Thymus (tissue), 11 donors: ENCODE results near the gene GRIFIN. TPM values are rescaled to one million over a fixed set of nuclear protein-coding genes. Genes with fewer than 3 reads are reported as not detected.

ENCODE experiments used
- DNase-seq, 9 donors: peaks; one replicate each; pipeline ENCODE4 v3.0.0-alpha.2; 2013; ENCODE audit warnings: low spot score in 9 of 9, low read depth in 6 of 9, missing footprints in 1 of 9
- H3K27ac ChIP-seq, 2 donors: one replicate each; pipeline ENCODE4 v1.5.1; 2013; ENCODE audit warnings: control low read depth in 1 of 2, low read depth in 1 of 2, low read length in 1 of 2, mild to moderate bottlenecking in 1 of 2, moderate library complexity in 1 of 2
- H3K27me3 ChIP-seq, 2 donors: one replicate each; pipeline ENCODE4 v1.5.1; 2013; ENCODE audit warnings: low read length in 1 of 2; ENCODE audit not compliant: control insufficient read depth in 2 of 2, insufficient read depth in 1 of 2
- H3K36me3 ChIP-seq, 2 donors: one replicate each; pipeline ENCODE4 v1.5.1; 2013; ENCODE audit warnings: low read length in 1 of 2, mild to moderate bottlenecking in 1 of 2, moderate library complexity in 1 of 2; ENCODE audit not compliant: control insufficient read depth in 2 of 2, insufficient read depth in 2 of 2
- H3K4me1 ChIP-seq, 2 donors: one replicate each; pipeline ENCODE4 v1.5.1; 2013; ENCODE audit warnings: low read length in 2 of 2; ENCODE audit not compliant: control insufficient read depth in 2 of 2, insufficient read depth in 2 of 2
- H3K4me3 ChIP-seq, 2 donors: one replicate each; pipeline ENCODE4 v1.5.1; 2013; ENCODE audit warnings: low read length in 2 of 2, control low read depth in 1 of 2, mild to moderate bottlenecking in 1 of 2
- H3K9me3 ChIP-seq, 2 donors: one replicate each; pipeline ENCODE4 v1.5.1; 2013; ENCODE audit warnings: low read length in 1 of 2, mild to moderate bottlenecking in 1 of 2; ENCODE audit not compliant: control insufficient read depth in 2 of 2, insufficient read depth in 1 of 2
- WGBS: extraction: QIAGEN DNeasy Blood & Tissue Kit; methylation state at CpG from one replicate; pipeline ENCODE4 v1.1.7; 2013; 5-methylcytosine and 5-hydroxymethylcytosine counted together
- polyA plus RNA-seq: library from polyadenylated mRNA; stranded (reverse); fragments of 200-250 nt; gene quantifications from one replicate; pipeline ENCODE4 v1.2.3, GENCODE V29; 2013
- total RNA-seq: library from RNA; stranded (reverse); fragments of 120-200 nt; gene quantifications from one replicate; pipeline ENCODE4 v1.2.4, GENCODE V29; 2013
- donor health status: healthy.

The GRIFIN gene
- total and polyA plus RNA-seq, 2 donors: not detected

DNA sequence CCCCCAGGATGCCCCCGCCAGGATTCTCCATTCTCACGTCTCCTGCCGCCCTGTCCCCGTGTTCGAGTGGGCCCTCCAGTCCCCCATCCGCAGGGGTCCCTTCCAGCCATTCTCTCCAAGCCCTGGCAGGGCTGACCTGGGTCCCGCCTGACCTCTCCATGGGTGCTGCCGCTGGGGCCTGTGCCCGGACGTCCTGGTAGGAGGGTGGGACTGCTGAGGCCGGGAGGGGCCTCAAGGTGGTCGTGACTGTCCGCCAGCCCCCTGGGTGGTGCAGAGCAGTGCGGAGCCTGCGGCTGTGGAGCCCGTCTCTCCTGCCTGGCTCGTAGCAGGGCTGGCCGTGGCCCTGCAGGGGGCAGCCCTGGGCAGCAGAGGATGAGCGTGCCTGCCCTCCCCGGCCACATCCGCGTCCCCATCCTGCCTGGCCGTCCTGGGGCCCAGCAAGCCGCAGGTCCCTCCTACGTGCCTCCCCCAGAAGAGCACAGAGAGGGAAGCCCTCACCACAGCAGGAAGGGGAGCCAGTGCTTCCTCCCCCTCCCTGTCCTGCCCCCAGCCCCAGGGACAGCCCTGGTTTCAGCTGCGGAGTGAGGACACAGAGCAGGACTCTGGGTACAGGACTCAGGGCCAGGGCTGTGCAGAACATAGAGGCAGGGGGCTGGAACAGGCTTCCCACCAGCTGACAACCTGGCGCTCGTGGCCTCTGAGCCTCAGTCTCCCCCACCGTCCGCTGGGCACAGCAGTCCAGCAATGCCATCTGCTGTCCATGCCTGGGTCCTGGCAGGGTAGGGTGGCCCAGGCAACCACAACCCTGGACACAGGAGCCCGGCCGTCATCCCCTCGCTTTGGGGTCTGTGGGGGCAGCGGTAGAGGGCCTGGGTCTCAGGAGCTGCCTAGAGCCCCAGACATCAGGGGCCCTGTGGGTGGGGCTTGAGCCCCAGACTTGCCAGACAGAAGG, 1.5 kb upstream of the GRIFIN start:
- DNase-seq: peak in 2 of 9 donors; percentile 33 to 37
- Histone ChIP-seq H3K4me1 (peaks cover 0 to 12% of the 10 kb centered on the region in 2 donors), H3K27ac (no peak overlapping the region), H3K36me3 (no peaks in the 10 kb centered on the region), H3K9me3 (peaks cover 0 to 6% of the 10 kb centered on the region in 2 donors), H3K4me3 (no peak overlapping the region), H3K27me3 (peaks cover 0 to 23% of the 10 kb centered on the region in 2 donors)
- WGBS: 32% methylated on average over 34 of the region's 34 CpGs

DNA sequence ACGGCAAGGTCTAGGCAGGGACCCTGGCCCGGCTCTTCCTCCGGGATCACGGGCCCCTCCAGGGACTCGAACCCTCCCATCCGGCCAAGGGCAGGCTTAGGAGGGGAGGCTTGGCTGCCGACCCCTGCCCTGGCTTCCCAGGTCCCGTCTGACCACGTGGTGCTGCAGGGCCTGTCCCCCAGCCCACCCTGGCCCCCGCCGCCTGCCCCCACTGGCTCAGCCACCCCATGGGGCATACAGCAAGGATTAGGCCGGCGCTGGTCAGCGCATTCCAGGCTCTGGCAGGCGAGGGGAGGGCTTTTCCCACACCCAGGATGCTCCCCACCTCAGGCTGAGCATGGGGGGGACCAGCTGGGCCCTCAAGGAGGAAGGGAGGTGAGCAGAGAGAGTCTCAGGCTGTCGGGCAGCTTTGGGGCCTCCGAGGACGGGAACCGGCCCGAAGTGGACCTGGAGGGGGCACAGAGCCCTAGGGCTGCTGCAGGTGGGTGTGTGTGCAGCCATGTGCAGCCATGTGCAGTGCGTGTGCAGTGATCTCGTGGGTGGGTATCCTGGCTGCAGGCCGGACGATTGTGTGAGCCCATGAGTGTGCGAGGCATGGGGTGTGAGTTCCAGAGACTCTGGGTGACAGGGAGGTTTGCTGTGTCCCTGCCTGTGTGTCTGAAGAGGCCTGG, 713 bp upstream of the GRIFIN start:
- DNase-seq: no peak
- H3K9me3 ChIP-seq: no peaks in the 10 kb centered on the region
- 93% methylated on average over 25 of the region's 25 CpGs for WGBS
- H3K27ac ChIP-seq: no peak overlapping the region
- no peak overlapping the region for H3K4me3 ChIP-seq
- peaks cover 0 to 23% of the 10 kb centered on the region in 2 donors for H3K27me3 ChIP-seq
- H3K36me3 ChIP-seq: no peaks in the 10 kb centered on the region
- H3K4me1 ChIP-seq: peaks cover 0 to 12% of the 10 kb centered on the region in 2 donors

DNA sequence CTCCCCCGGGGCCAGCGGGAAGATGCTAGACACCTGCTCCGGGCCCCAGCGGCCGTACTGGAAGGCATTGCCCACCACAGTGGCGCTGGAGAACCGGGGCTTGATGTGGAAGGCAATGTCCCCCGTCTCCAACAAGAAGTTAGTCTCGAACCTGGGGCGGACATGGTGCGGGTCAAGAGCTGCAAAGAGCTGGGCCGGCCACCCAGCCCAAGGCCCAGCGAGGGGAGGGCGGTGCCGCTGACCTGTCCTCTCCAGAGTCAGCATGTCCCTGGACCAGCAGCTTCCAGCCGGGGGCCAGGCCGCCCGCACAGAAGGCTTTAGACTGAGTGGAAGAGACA, 551 bp downstream of the GRIFIN start:
- peaks cover 0 to 32% of the 10 kb centered on the region in 2 donors for H3K27me3 ChIP-seq
- no peaks in the 10 kb centered on the region for H3K36me3 ChIP-seq
- no peak overlapping the region for H3K27ac ChIP-seq
- H3K4me3 ChIP-seq: no peak overlapping the region
- H3K9me3 ChIP-seq: no peaks in the 10 kb centered on the region
- DNase-seq: no peak
- H3K4me1 ChIP-seq: peaks cover 0 to 22% of the 10 kb centered on the region in 2 donors
- WGBS: 96% methylated on average over 18 of the region's 18 CpGs

DNA sequence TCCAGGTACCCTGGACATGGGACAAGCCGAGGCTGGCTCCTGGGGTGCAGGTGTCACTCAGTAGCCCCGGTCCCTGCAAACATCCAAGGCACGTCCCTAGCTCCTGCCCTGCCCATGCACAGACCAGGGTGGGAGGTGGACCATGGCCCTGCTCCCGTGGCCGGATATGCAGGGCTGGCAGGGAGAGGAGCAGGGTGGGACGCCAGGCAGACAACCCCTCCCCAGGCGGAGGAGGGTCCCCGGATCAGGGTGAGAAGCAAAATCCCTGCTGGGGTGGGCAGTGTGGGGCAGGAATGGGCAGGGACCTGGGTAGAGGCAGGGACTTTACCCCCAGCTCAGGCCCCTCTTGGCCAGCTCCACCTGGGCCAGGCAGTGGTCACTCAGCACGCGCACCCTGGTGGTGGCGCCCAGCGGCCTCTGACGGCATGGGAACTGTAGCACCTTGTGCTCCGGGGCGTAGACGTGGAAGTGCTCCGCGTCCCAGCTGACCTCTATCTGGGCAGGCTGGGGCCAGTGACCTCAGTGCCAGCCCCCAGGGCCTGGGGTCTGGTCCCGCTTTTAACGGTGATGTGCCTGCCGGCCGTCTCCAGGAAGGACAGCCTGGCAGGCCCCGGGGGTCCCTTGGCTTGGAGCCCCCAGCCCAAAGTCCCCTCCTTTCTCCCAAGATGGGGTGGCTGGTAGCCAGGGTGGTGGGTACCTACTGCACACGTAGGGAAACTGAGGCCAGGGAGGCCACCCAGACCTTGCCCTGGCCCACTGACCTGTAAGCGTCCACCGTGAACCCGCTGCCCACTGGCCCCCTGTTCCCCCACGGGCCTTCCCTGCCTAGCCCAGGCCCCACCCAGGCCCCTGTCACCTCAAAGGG, 1.2 kb downstream of the GRIFIN start:
- H3K4me3 ChIP-seq: no peak overlapping the region
- 97% methylated on average over 28 of the region's 28 CpGs for WGBS
- peaks cover 0 to 22% of the 10 kb centered on the region in 2 donors for H3K4me1 ChIP-seq
- no peak for DNase-seq
- peaks cover 0 to 37% of the 10 kb centered on the region in 2 donors for H3K27me3 ChIP-seq
- H3K36me3 ChIP-seq: no peaks in the 10 kb centered on the region
- H3K27ac ChIP-seq: no peak overlapping the region
- no peaks in the 10 kb centered on the region for H3K9me3 ChIP-seq

DNA sequence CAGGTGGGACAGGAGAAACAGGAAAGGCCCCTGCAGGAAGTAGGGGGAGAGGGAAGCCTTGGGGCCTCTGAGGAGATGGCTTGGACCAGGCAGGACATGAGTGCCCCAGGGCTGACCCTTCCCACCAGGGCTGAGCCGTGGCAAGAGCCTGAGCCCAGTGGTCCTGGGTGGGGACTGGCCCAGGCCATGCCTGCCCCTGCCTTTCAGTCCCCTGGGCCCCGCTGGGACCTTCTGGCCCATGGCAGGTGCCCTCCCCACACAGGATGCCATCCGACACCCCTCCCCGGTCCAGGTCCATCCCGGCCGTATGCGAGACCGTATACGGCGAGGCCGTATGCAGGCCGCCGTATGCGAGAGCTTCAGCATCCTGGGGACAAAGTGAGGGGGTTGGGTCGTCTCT, 2.0 kb downstream of the GRIFIN start:
- Histone ChIP-seq H3K4me1 (peaks cover 0 to 22% of the 10 kb centered on the region in 2 donors), H3K36me3 (no peaks in the 10 kb centered on the region), H3K27me3 (peaks cover 0 to 39% of the 10 kb centered on the region in 2 donors), H3K27ac (no peak overlapping the region), H3K4me3 (no peak overlapping the region), H3K9me3 (no peaks in the 10 kb centered on the region)
- DNase-seq: no peak
- WGBS: 83% methylated on average over 15 of the region's 15 CpGs

DNA sequence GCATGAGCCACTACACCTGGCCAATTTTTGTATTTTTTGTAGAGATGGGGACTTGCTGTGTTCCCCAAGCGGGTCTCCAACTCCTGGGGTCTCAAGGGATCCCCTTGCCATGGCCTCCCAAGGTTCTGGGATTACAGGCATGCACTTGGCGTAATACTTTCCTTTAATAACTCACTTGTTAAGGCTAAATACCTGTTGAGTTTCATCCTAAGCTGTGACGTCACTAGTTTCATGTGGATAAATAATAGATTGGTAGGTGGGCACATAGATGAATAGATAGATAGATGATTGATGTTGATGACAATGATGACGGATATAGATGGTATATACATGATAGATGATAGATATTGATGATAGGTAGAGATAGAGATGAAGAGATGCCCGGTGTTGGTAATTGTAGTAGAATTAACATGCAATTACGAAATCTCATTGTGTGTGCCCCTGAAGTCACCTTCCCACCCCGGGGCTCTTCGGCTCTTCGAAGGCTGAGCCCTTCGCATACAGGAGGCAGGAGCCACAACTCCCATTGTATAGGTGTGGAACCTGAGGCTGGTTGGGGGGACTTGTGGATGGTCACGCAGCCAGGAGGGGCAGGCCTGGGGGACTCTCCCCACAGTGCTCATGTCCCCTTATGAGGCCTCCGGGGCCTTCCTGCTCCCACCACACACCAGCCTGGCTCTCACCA, 2.6 kb downstream of the GRIFIN start:
- H3K4me1 ChIP-seq: peaks cover 0 to 22% of the 10 kb centered on the region in 2 donors
- H3K36me3 ChIP-seq: no peaks in the 10 kb centered on the region
- WGBS: 81% methylated on average over 12 of the region's 12 CpGs
- no peaks in the 10 kb centered on the region for H3K9me3 ChIP-seq
- H3K27me3 ChIP-seq: peaks cover 0 to 34% of the 10 kb centered on the region in 2 donors
- DNase-seq: no peak
- no peak overlapping the region for H3K4me3 ChIP-seq
- H3K27ac ChIP-seq: no peak overlapping the region

DNA sequence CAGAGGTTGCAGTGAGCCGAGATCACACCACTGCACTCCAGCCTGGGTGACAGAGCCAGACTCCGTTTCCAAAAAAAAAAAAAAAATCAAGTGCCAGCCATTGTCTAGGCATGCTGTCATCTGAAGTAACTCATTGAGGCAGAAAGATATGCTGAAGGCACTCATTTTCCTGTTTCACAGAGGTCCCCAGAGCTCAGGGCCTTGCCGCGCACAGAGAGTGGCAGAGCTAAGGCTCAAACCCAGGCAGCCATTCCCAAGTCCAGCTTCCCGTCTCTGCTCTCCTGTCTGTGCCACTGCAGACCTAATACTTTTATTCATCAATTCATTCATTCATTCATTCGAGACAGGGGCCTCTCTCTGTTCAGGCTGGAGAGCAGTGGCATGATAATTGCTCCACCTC, 3.5 kb downstream of the GRIFIN start:
- DNase-seq: no peak
- Histone ChIP-seq H3K27me3 (peaks cover 0 to 25% of the 10 kb centered on the region in 2 donors), H3K9me3 (peaks cover 0 to 1% of the 10 kb centered on the region in 2 donors), H3K27ac (no peak overlapping the region), H3K36me3 (no peaks in the 10 kb centered on the region), H3K4me3 (no peak overlapping the region), H3K4me1 (peaks cover 0 to 13% of the 10 kb centered on the region in 2 donors)
- WGBS: 97% methylated on average over 6 of the region's 6 CpGs

DNA sequence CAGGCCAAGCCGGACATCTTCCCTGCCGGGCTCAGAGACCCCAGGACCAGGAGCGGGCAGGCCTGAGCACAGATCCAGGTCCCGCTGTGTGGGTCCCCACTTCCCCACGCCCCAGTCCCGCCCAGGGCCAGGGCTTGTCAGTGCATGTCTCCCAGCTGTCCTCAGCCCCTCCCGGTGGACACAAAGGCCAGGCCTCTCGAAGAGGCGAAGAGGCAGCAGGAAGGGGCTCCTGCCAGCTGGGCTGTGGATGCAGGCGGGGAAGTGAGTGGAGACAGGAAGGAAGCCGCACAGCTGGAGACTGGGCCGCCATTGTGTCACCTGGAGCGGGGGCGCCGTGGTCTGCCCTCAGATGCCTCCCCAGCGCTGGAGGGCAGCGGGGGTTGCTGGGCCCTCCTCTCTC, 4.8 kb downstream of the GRIFIN start:
- no peak overlapping the region for H3K27ac ChIP-seq
- H3K4me3 ChIP-seq: no peak overlapping the region
- DNase-seq: peak in 1 of 9 donors; percentile 37
- H3K36me3 ChIP-seq: no peaks in the 10 kb centered on the region
- peaks cover 0 to 5% of the 10 kb centered on the region in 2 donors for H3K9me3 ChIP-seq
- WGBS: 17% methylated on average over 17 of the region's 17 CpGs
- peaks cover 0 to 16% of the 10 kb centered on the region in 2 donors for H3K27me3 ChIP-seq
- peaks cover 0 to 10% of the 10 kb centered on the region in 2 donors for H3K4me1 ChIP-seq
